A549 (cell line): ENCODE results near the gene ACSM5. TPM values are rescaled to one million over a fixed set of nuclear protein-coding genes. Genes with fewer than 3 reads are reported as not detected.

Source experiments
- ATAC-seq, 2 experiments: fragments of 200-7000 bp in 1 of 2; fragments of >200 bp in 1 of 2; cut with Nextera tagmentation in 1 of 2; cut with Tn5 transposase in 1 of 2; 3 replicates each; pipeline versions ENCODE4 v1.8.0 to v1.9.1; 2018 to 2020; ENCODE audit warnings: mild to moderate bottlenecking in 1 of 2, moderate library complexity in 1 of 2
- CTCF ChIA-PET: fragments of 300-600 bp; sonication (Branson Sonifier 250); formaldehyde crosslinking; extraction: SDS; loops from one replicate; lab custom pipeline; 2021; ENCODE audit warnings: antibody characterized with exemption, inconsistent platforms; lab: Yijun Ruan, JAX
- POLR2A ChIA-PET: fragments of 350-600 bp; formaldehyde crosslinking; extraction: SDS; loops from one replicate; lab custom pipeline; 2021; ENCODE audit warnings: antibody characterized with exemption, inconsistent platforms; lab: Yijun Ruan, JAX
- DNase-seq, 2 experiments: peaks; one replicate each; pipeline versions ENCODE4 v3.0.0 to v3.0.0-alpha.2; 2011 to 2016; ENCODE audit warnings: low read depth in 1 of 2, low spot score in 1 of 2
- FAIRE-seq: peaks from 2 replicates; lab custom pipeline; 2011; peaks lifted over from hg19 to GRCh38; lab: Jason Lieb, UNC
- H3K27ac ChIP-seq, 2 experiments: fragments of >200 bp; sonication (Bioruptor Twin); formaldehyde crosslinking; 3 replicates each; pipeline ENCODE4 v1.5.1; 2016 to 2017
- H3K4me1 ChIP-seq: fragments of >200 bp; sonication (Bioruptor Twin); formaldehyde crosslinking; 3 replicates; pipeline ENCODE4 v1.6.1; 2016
- H3K4me2 ChIP-seq: fragments of >200 bp; sonication (Bioruptor Twin); formaldehyde crosslinking; 3 replicates; pipeline ENCODE4 v1.6.1; 2016
- H3K4me3 ChIP-seq: fragments of >200 bp; sonication (Bioruptor Twin); formaldehyde crosslinking; 3 replicates; pipeline ENCODE4 v1.5.1; 2016
- H3K9me3 ChIP-seq: fragments of >200 bp; sonication (Bioruptor Twin); formaldehyde crosslinking; 3 replicates; pipeline ENCODE4 v1.6.1; 2016
- CEBPB ChIP-seq, 2 experiments: fragments of >200 bp in 1 of 2; sonication (Bioruptor Twin) in 1 of 2; formaldehyde crosslinking in 1 of 2; IDR thresholded peaks; 2 replicates each; pipeline ENCODE4 v1.6.1; 2012 to 2016
- EHMT2 ChIP-seq: fragments of 200-600 bp; sonication (generic); IDR thresholded peaks from 2 replicates; pipeline ENCODE4 v1.6.1; 2016; ENCODE audit warnings: antibody characterized with exemption, low read depth, mild to moderate bottlenecking, moderate library complexity
- FOSB ChIP-seq: fragments of 250-450 bp; sonication (Bioruptor Pico); IDR thresholded peaks from 2 replicates; pipeline ENCODE4 v1.5.0; 2020; ENCODE audit warnings: mild to moderate bottlenecking, moderate library complexity
- FOXS1 ChIP-seq: fragments of 250-450 bp; sonication (Bioruptor Pico); IDR thresholded peaks from 2 replicates; pipeline ENCODE4 v1.5.0; 2020; ENCODE audit warnings: mild to moderate bottlenecking, moderate library complexity
- GATA3 ChIP-seq: IDR thresholded peaks from 2 replicates; pipeline ENCODE4 v1.6.1; 2012; ENCODE audit warnings: borderline replicate concordance
- HOXB5 ChIP-seq: fragments of 250-450 bp; sonication (Bioruptor Pico); IDR thresholded peaks from 2 replicates; pipeline ENCODE4 v1.5.0; 2020; ENCODE audit warnings: mild to moderate bottlenecking, moderate library complexity
- KDM1A ChIP-seq: fragments of 200-600 bp; sonication (generic); IDR thresholded peaks from 2 replicates; pipeline ENCODE4 v1.6.1; 2016; ENCODE audit warnings: low read depth, mild to moderate bottlenecking
- MAFK ChIP-seq: fragments of 450-650 bp; IDR thresholded peaks from 2 replicates; pipeline ENCODE4 v1.6.1; 2014; ENCODE audit not compliant: partially characterized antibody
- MAZ ChIP-seq: fragments of 150-350 bp; IDR thresholded peaks from 2 replicates; pipeline ENCODE4 v1.6.1; 2014; ENCODE audit warnings: antibody characterized with exemption, low read depth, low read length, borderline replicate concordance
- NR3C1 ChIP-seq: fragments of >200 bp; sonication (Bioruptor Twin); formaldehyde crosslinking; IDR thresholded peaks from 3 replicates; pipeline ENCODE4 v1.6.1; 2017
- PHF8 ChIP-seq: fragments of 200-600 bp; sonication (generic); IDR thresholded peaks from 2 replicates; pipeline ENCODE4 v1.6.1; 2016; ENCODE audit warnings: low read depth, mild to moderate bottlenecking, antibody characterized with exemption, moderate library complexity, borderline replicate concordance
- POLR2AphosphoS2 ChIP-seq: conservative IDR thresholded peaks from 2 replicates; pipeline ENCODE4 v1.6.1; 2012; ENCODE audit warnings: low read length, improper control_type of control experiment, inconsistent platforms
- RARB ChIP-seq: fragments of 250-450 bp; sonication (Bioruptor Pico); IDR thresholded peaks from 2 replicates; pipeline ENCODE4 v1.8.0; 2021; ENCODE audit warnings: mild to moderate bottlenecking, moderate library complexity
- RCOR1 ChIP-seq: fragments of 150-350 bp; IDR thresholded peaks from 2 replicates; pipeline ENCODE4 v1.6.1; 2014; ENCODE audit warnings: antibody characterized with exemption, low read length, low read depth
- RFX5 ChIP-seq: fragments of 450-650 bp; IDR thresholded peaks from 2 replicates; pipeline ENCODE4 v1.7.1; 2014; ENCODE audit warnings: antibody characterized with exemption, mild to moderate bottlenecking, moderate library complexity
- RNF2 ChIP-seq: fragments of 200-600 bp; sonication (generic); IDR thresholded peaks from 2 replicates; pipeline ENCODE4 v1.6.1; 2016; ENCODE audit warnings: low read depth, mild to moderate bottlenecking, antibody characterized with exemption, moderate library complexity, borderline replicate concordance
- TFCP2L1 ChIP-seq: fragments of 250-450 bp; sonication (Bioruptor Pico); IDR thresholded peaks from 2 replicates; pipeline ENCODE4 v1.5.0; 2021; ENCODE audit warnings: mild to moderate bottlenecking
- TP53 ChIP-seq: fragments of 250-450 bp; sonication (Bioruptor Pico); IDR thresholded peaks from 2 replicates; pipeline ENCODE4 v1.5.0; 2021; ENCODE audit warnings: mild to moderate bottlenecking, moderate library complexity
- ZC3H11A ChIP-seq: fragments of 450-650 bp; IDR thresholded peaks from 2 replicates; pipeline ENCODE4 v1.6.1; 2014; ENCODE audit warnings: antibody characterized with exemption, mild to moderate bottlenecking
- WGBS: methylation state at CpG from one replicate; pipeline ENCODE4 v1.1.6; 2017; ENCODE audit errors: missing lambda C conversion rate; 5-methylcytosine and 5-hydroxymethylcytosine counted together
- polyA plus RNA-seq, 4 experiments: library from polyadenylated mRNA; depleted of rRNA in 3 of 4; stranded (reverse); fragments of >200 nt; fragmentation: RNase III in 1 of 4; extraction: RNeasy Plus Mini Kit Qiagen cat#74134 plus additional on column Dnase treatment in 1 of 4; gene quantifications; 2 replicates in 3 of 4; 3 replicates in 1 of 4; pipeline ENCODE4 v1.2.3, GENCODE V29; 2011 to 2017
- TF ChIP-seq, protein P1 (sequence below): IDR thresholded peaks from 2 replicates; pipeline ENCODE4 v1.6.1; 2012; ENCODE audit warnings: low read depth, borderline replicate concordance
- TF ChIP-seq, protein P2 (sequence below): IDR thresholded peaks from 2 replicates; pipeline ENCODE4 v1.6.1; 2012
- TF ChIP-seq, protein P3 (sequence below): fragments of 250-450 bp; sonication (Bioruptor Pico); IDR thresholded peaks from 2 replicates; pipeline ENCODE4 v1.5.0; 2021; ENCODE audit warnings: mild to moderate bottlenecking, moderate library complexity, borderline replicate concordance
- TF ChIP-seq, protein P4 (sequence below): fragments of 150-350 bp; IDR thresholded peaks from 2 replicates; pipeline ENCODE4 v1.6.1; 2014; ENCODE audit warnings: low read depth, mild to moderate bottlenecking, low read length
- TF ChIP-seq, protein P5 (sequence below): IDR thresholded peaks from 2 replicates; pipeline ENCODE4 v1.6.1; 2012
- TF ChIP-seq, protein P6 (sequence below): fragments of 450-650 bp; IDR thresholded peaks from 2 replicates; pipeline ENCODE4 v1.6.1; 2014; ENCODE audit warnings: antibody characterized with exemption
- TF ChIP-seq, protein P7 (sequence below): fragments of >200 bp; sonication (Bioruptor Twin); formaldehyde crosslinking; IDR thresholded peaks from 3 replicates; pipeline ENCODE4 v1.5.1; 2016

The ACSM5 gene
- polyA plus RNA-seq, 2 of the 4 experiments (the other 2 are of a cell fraction), result not detected

DNA sequence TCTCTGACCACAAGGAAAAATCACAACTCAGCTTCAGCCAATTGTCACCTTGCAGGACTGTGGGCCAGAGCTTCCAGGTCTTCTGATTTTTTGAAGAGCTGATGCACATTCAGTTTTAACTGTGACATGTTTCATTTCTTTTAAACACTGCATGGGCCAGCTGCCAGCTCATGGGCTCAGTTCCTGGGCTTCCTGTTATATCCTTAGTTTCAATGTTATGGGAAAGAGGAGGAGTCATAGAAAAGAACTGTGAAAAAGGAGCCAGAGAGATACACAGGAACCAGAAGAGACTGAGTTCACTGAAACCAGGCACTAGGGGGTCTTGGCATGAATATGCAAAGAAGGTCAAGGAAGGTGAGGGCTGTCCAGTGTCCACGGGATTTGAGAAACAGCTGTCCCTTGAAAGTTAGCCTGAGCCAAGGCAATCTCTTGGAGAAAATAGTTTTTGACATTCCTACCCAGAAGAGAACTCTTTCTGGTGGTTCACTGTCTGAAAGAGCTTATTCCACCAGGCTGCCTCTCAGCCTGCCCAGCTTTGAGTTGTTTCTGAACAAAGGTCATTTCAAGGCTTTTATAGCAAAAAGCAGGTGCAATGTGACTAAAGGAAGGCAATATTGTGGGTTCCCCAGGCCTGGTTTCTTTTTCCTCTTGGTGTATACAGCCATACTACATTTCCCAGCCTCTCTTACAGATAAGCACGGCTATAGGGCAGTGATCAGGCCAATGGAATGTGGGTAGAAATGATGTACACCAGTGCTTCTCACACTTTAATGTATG lies 15.3 kb upstream of the ACSM5 start:
- Histone ChIP-seq H3K9me3 (no peaks in the 10 kb centered on the region), H3K4me2 (no peak overlapping the region), H3K4me3 (no peak overlapping the region), H3K27ac (no peak overlapping the region), H3K4me1 (no peaks in the 10 kb centered on the region)
- ATAC-seq, result no peak
- ChIA-PET POLR2A (no interaction called here), CTCF (interaction anchor here (0.9 to 4.2 kb wide), 5 partner anchors 10 to 496 kb away, joined by 3 to 31 read pairs (median 4); no protein-coding TSS in a partner anchor)
- WGBS, result 2% methylated on average over 2 of the region's 2 CpGs
- DNase-seq, result no peak
- TF ChIP-seq FOXS1 (CRISPR knock-in tag), result no peak
- TF ChIP-seq HOXB5 (CRISPR knock-in tag), result no peak
- TF ChIP-seq, protein P1, sequence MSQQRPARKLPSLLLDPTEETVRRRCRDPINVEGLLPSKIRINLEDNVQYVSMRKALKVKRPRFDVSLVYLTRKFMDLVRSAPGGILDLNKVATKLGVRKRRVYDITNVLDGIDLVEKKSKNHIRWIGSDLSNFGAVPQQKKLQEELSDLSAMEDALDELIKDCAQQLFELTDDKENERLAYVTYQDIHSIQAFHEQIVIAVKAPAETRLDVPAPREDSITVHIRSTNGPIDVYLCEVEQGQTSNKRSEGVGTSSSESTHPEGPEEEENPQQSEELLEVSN, result no peak
- TF ChIP-seq FOSB (CRISPR knock-in tag), result no peak
- TF ChIP-seq, protein P2, sequence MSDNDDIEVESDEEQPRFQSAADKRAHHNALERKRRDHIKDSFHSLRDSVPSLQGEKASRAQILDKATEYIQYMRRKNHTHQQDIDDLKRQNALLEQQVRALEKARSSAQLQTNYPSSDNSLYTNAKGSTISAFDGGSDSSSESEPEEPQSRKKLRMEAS, result no peak
- no peak for TF ChIP-seq RCOR1
- TF ChIP-seq RNF2, result no peak
- no peak for TF ChIP-seq MAFK
- TF ChIP-seq EHMT2, result no peak
- no peak for TF ChIP-seq PHF8
- TF ChIP-seq ZC3H11A, result no peak
- TF ChIP-seq, protein P3, sequence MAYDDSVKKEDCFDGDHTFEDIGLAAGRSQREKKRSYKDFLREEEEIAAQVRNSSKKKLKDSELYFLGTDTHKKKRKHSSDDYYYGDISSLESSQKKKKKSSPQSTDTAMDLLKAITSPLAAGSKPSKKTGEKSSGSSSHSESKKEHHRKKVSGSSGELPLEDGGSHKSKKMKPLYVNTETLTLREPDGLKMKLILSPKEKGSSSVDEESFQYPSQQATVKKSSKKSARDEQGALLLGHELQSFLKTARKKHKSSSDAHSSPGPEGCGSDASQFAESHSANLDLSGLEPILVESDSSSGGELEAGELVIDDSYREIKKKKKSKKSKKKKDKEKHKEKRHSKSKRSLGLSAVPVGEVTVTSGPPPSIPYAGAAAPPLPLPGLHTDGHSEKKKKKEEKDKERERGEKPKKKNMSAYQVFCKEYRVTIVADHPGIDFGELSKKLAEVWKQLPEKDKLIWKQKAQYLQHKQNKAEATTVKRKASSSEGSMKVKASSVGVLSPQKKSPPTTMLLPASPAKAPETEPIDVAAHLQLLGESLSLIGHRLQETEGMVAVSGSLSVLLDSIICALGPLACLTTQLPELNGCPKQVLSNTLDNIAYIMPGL (CRISPR knock-in tag), result no peak
- TF ChIP-seq POLR2AphosphoS2, result no peak
- TF ChIP-seq CEBPB (IDR thresholded peaks at IDR 0.05), result no peak
- TF ChIP-seq RARB (CRISPR knock-in tag), result no peak
- TF ChIP-seq RFX5, result no peak
- TF ChIP-seq, protein P4, sequence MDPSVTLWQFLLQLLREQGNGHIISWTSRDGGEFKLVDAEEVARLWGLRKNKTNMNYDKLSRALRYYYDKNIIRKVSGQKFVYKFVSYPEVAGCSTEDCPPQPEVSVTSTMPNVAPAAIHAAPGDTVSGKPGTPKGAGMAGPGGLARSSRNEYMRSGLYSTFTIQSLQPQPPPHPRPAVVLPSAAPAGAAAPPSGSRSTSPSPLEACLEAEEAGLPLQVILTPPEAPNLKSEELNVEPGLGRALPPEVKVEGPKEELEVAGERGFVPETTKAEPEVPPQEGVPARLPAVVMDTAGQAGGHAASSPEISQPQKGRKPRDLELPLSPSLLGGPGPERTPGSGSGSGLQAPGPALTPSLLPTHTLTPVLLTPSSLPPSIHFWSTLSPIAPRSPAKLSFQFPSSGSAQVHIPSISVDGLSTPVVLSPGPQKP, result no peak
- no peak for FAIRE-seq

DNA sequence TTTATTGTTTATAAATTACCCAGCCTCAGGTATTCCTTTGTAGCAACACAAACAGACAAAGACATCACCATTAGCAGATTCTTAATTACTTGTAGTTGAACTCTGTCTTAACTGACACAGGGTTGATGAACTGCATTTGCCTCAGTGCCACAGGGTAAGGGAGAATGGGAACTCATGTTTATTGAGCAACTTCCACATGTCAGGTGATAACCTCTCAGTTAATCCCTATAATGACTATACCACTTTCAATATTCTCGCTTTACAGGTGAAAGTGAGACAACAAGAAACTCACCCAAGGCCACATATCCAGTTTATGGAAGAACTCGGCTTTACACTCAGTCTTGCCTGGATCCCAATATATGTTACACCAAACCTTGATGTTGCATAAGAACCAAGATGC lies 13.4 kb upstream of the ACSM5 start:
- DNase-seq (no peak), FAIRE-seq (no peak), ATAC-seq (no peak)
- no peaks in the 10 kb centered on the region for H3K4me1 ChIP-seq
- ChIA-PET POLR2A (no interaction called here), CTCF (interaction anchor here (1.2 to 4.2 kb wide), 3 partner anchors 12 to 95 kb away, joined by 3 to 31 read pairs (median 17); no protein-coding TSS in a partner anchor)
- H3K27ac ChIP-seq, result no peak overlapping the region
- no peaks in the 10 kb centered on the region for H3K9me3 ChIP-seq
- no peak overlapping the region for H3K4me2 ChIP-seq
- 29% methylated on average over 2 of the region's 2 CpGs for WGBS
- H3K4me3 ChIP-seq, result no peak overlapping the region
- no peak for TF ChIP-seq GATA3
- TF ChIP-seq, protein P5, sequence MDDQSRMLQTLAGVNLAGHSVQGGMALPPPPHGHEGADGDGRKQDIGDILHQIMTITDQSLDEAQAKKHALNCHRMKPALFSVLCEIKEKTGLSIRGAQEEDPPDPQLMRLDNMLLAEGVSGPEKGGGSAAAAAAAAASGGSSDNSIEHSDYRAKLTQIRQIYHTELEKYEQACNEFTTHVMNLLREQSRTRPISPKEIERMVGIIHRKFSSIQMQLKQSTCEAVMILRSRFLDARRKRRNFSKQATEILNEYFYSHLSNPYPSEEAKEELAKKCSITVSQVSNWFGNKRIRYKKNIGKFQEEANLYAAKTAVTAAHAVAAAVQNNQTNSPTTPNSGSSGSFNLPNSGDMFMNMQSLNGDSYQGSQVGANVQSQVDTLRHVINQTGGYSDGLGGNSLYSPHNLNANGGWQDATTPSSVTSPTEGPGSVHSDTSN, result no peak
- TF ChIP-seq NR3C1, result no peak
- TF ChIP-seq, protein P6, sequence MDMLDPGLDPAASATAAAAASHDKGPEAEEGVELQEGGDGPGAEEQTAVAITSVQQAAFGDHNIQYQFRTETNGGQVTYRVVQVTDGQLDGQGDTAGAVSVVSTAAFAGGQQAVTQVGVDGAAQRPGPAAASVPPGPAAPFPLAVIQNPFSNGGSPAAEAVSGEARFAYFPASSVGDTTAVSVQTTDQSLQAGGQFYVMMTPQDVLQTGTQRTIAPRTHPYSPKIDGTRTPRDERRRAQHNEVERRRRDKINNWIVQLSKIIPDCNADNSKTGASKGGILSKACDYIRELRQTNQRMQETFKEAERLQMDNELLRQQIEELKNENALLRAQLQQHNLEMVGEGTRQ, result no peak
- no peak for TF ChIP-seq MAZ
- no peak for TF ChIP-seq EHMT2
- TF ChIP-seq KDM1A, result no peak
- TF ChIP-seq ZC3H11A, result no peak
- TF ChIP-seq, protein P4, result no peak
- TF ChIP-seq, protein P7, sequence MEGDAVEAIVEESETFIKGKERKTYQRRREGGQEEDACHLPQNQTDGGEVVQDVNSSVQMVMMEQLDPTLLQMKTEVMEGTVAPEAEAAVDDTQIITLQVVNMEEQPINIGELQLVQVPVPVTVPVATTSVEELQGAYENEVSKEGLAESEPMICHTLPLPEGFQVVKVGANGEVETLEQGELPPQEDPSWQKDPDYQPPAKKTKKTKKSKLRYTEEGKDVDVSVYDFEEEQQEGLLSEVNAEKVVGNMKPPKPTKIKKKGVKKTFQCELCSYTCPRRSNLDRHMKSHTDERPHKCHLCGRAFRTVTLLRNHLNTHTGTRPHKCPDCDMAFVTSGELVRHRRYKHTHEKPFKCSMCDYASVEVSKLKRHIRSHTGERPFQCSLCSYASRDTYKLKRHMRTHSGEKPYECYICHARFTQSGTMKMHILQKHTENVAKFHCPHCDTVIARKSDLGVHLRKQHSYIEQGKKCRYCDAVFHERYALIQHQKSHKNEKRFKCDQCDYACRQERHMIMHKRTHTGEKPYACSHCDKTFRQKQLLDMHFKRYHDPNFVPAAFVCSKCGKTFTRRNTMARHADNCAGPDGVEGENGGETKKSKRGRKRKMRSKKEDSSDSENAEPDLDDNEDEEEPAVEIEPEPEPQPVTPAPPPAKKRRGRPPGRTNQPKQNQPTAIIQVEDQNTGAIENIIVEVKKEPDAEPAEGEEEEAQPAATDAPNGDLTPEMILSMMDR, result no peak
- no peak for TF ChIP-seq TP53
- TF ChIP-seq TFCP2L1 (CRISPR knock-in tag), result no peak
- no peak for TF ChIP-seq CEBPB (IDR thresholded peaks at IDR 0.05)
- no peak for TF ChIP-seq POLR2AphosphoS2
